ENCODE results near the gene YDJC. TPM values are rescaled to one million over a fixed set of nuclear protein-coding genes. Genes with fewer than 3 reads are reported as not detected.

YDJC gene
- total and polyA plus RNA-seq, 2 donors from 2014 or later: 24.7 to 28.2 TPM

- no peak for DNase-seq
- Histone ChIP-seq H3K9me3 (ENCODE audit: control insufficient read depth in 2 of 3, insufficient read depth in 1 of 3, low read length in 3 of 3) (no peaks in the 10 kb centered on the region), H3K4me3 (ENCODE audit: low read length in 3 of 3) (no peak overlapping the region), H3K9ac (ENCODE audit: low read length in 3 of 3) (no peak overlapping the region), H3K36me3 (ENCODE audit: control insufficient read depth in 2 of 3, insufficient read depth in 3 of 3, low read length in 3 of 3) (peaks cover 0 to 5% (median 2%) of the 10 kb centered on the region in 3 donors), H3K27ac (ENCODE audit: low read depth in 2 of 2, low read length in 2 of 2) (no peak overlapping the region), H3K27me3 (ENCODE audit: control insufficient read depth, insufficient read depth, low read length) (no peaks in the 10 kb centered on the region), H3K4me1 (ENCODE audit: control insufficient read depth in 2 of 3, insufficient read depth in 2 of 3, low read depth in 1 of 3, low read length in 3 of 3) (no peaks in the 10 kb centered on the region)
- intact Hi-C loops (cut with DNase I): no loop called here
- no peak for FAIRE-seq
- TF ChIP-seq, protein P1, sequence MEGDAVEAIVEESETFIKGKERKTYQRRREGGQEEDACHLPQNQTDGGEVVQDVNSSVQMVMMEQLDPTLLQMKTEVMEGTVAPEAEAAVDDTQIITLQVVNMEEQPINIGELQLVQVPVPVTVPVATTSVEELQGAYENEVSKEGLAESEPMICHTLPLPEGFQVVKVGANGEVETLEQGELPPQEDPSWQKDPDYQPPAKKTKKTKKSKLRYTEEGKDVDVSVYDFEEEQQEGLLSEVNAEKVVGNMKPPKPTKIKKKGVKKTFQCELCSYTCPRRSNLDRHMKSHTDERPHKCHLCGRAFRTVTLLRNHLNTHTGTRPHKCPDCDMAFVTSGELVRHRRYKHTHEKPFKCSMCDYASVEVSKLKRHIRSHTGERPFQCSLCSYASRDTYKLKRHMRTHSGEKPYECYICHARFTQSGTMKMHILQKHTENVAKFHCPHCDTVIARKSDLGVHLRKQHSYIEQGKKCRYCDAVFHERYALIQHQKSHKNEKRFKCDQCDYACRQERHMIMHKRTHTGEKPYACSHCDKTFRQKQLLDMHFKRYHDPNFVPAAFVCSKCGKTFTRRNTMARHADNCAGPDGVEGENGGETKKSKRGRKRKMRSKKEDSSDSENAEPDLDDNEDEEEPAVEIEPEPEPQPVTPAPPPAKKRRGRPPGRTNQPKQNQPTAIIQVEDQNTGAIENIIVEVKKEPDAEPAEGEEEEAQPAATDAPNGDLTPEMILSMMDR (IDR thresholded peaks at IDR 0.05; ENCODE audit: borderline replicate concordance, extremely low read depth, insufficient read depth): no peak
These were observed 23.8 kb downstream of the YDJC start for GRCh38 chr22:21605887-21606564.

DNA sequence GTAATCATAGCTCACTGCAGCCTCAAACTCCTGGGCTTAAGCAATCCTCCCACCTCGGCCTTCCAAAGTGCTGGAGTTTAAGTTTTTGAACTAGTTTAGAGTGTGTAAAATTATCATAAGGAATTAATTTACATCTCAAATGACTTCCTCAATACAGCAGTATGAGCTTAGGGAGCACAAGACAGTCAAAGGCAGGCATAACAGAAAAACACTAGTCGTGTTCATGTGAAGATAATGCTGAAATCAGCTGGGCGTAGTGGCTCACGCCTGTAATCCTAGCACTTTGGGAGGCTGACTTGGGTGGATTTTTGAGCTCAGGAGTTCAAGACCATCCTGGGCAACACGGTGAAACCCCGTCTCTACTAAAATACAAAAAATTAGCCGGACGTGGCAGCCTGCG lies 25.8 kb downstream of the YDJC start:
- H3K4me1 ChIP-seq (ENCODE audit: control insufficient read depth in 2 of 3, insufficient read depth in 2 of 3, low read depth in 1 of 3, low read length in 3 of 3): no peaks in the 10 kb centered on the region
- peaks cover 0 to 3% (median 0%) of the 10 kb centered on the region in 3 donors for H3K36me3 ChIP-seq (ENCODE audit: control insufficient read depth in 2 of 3, insufficient read depth in 3 of 3, low read length in 3 of 3)
- no peak overlapping the region for H3K9ac ChIP-seq (ENCODE audit: low read length in 3 of 3)
- no peaks in the 10 kb centered on the region for H3K9me3 ChIP-seq (ENCODE audit: control insufficient read depth in 2 of 3, insufficient read depth in 1 of 3, low read length in 3 of 3)
- TF ChIP-seq, protein P1 (IDR thresholded peaks at IDR 0.05; ENCODE audit: borderline replicate concordance, extremely low read depth, insufficient read depth): no peak
- FAIRE-seq (no peak), DNase-seq (no peak)
- H3K27me3 ChIP-seq (ENCODE audit: control insufficient read depth, insufficient read depth, low read length): no peaks in the 10 kb centered on the region
- no peak overlapping the region for H3K27ac ChIP-seq (ENCODE audit: low read depth in 2 of 2, low read length in 2 of 2)
- intact Hi-C loops (cut with DNase I): no loop called here
- H3K4me3 ChIP-seq (ENCODE audit: low read length in 3 of 3): no peak overlapping the region

GRCh38 chr22:21602579-21602978 lies 27.2 kb downstream of the YDJC start:
- TF ChIP-seq, protein P1 (IDR thresholded peaks at IDR 0.05; ENCODE audit: borderline replicate concordance, extremely low read depth, insufficient read depth): no peak
- H3K9ac ChIP-seq (ENCODE audit: low read length in 3 of 3): no peak overlapping the region
- no peak for FAIRE-seq
- peaks cover 0 to 3% (median 0%) of the 10 kb centered on the region in 3 donors for H3K36me3 ChIP-seq (ENCODE audit: control insufficient read depth in 2 of 3, insufficient read depth in 3 of 3, low read length in 3 of 3)
- no peak overlapping the region for H3K4me3 ChIP-seq (ENCODE audit: low read length in 3 of 3)
- intact Hi-C loops (cut with DNase I): no loop called here
- H3K27me3 ChIP-seq (ENCODE audit: control insufficient read depth, insufficient read depth, low read length): no peaks in the 10 kb centered on the region
- no peaks in the 10 kb centered on the region for H3K9me3 ChIP-seq (ENCODE audit: control insufficient read depth in 2 of 3, insufficient read depth in 1 of 3, low read length in 3 of 3)
- no peaks in the 10 kb centered on the region for H3K4me1 ChIP-seq (ENCODE audit: control insufficient read depth in 2 of 3, insufficient read depth in 2 of 3, low read depth in 1 of 3, low read length in 3 of 3)
- H3K27ac ChIP-seq (ENCODE audit: low read depth in 2 of 2, low read length in 2 of 2): no peak overlapping the region
- DNase-seq: no peak
